ENCODE results near the gene PSMG3. TPM values are rescaled to one million over a fixed set of nuclear protein-coding genes. Genes with fewer than 3 reads are reported as not detected.

The PSMG3 gene
- total and polyA plus RNA-seq, 2 of the 8 experiments (the other 6 are each of a cell fraction or from before 2014, with no cell fraction given): 30.2 to 62.0 TPM

DNA sequence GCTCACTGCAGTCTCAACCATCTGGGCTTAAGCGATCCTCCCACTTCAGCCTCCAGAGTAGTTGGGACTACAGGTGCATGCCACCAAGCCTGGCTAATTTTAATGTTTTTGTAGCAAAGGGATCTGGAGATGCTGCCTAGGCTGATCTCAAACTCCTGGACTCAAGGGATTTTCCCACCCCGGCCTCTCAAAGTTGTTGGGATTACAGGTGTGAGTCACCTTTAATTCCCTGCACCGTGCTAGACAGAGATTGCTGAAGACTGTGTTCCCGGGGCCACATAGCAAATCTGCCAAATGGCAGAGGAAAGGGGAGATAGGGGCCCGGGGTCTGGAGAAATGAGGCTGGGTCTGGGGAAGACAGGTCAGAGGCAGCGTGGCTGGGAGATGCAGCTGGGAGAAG, 20.6 kb upstream of the PSMG3 start:
- WGBS, 2 experiments (ENCODE audit: extremely low coverage in 1 of 2, insufficient coverage in 1 of 2, insufficient read length in 1 of 2, insufficient replicate concordance in 2 of 2, low coverage in 1 of 2, low lambda C conversion rate in 2 of 2, missing lambda C conversion rate in 1 of 2): 91% methylated on average over 6 of the region's 6 CpGs; no CpG with 5 or more reads in 1 of the 2 experiments

More for the DNA sequence above, 20.6 kb upstream of the PSMG3 start:
- Histone ChIP-seq H2AFZ (ENCODE audit: low read length) (no peak overlapping the region), H3K9ac (replicated peaks in 1 of 4; ENCODE audit: extremely low read depth in 1 of 4, low read depth in 3 of 4, low read length in 3 of 4) (no peak overlapping the region), H2AK5ac (ENCODE audit: low read depth, low read length) (no peak overlapping the region), H4K8ac (ENCODE audit: extremely low read depth, insufficient read depth, low read length) (peak overlapping the region; percentile 83; the same call in 1 of the 2 replicates), H3K36me3 (ENCODE audit: control insufficient read depth in 2 of 4, insufficient read depth in 4 of 4, low read length in 3 of 4) (no peaks in the 10 kb centered on the region), H4K5ac (ENCODE audit: insufficient read length, low read depth, low read length) (no peak overlapping the region), H3K56ac (replicated peaks; ENCODE audit: insufficient read length, low read depth, low read length) (no peak overlapping the region), H3K4me1 (replicated peaks in 1 of 4; ENCODE audit: control insufficient read depth in 3 of 4, insufficient read depth in 4 of 4, low read length in 3 of 4) (no peaks in the 10 kb centered on the region), H3K4ac (replicated peaks; ENCODE audit: insufficient read length, low read depth, low read length) (no peak overlapping the region), H3K23me2 (ENCODE audit: low read depth, low read length) (peaks cover 15% of the 10 kb centered on the region; the same call in 1 of the 2 replicates), H3K27me3 (replicated peaks in 1 of 4; ENCODE audit: control insufficient read depth in 3 of 4, extremely low read depth in 1 of 4, insufficient read depth in 3 of 4, low read length in 3 of 4) (0 out of 7 replicates have a peak, but pooled peaks cover 0 to 2% (median 0%) of the 10 kb centered on the region in 4 experiments), H3K4me3 (ENCODE audit: extremely low read depth in 1 of 4, insufficient read depth in 2 of 4, low read depth in 3 of 4, low read length in 4 of 4) (no peak overlapping the region), H3K18ac (ENCODE audit: extremely low read depth, low read length) (no peak overlapping the region), H2BK20ac (ENCODE audit: low read length) (no peak overlapping the region), H2BK15ac (ENCODE audit: low read length) (no peak overlapping the region), H3K79me2 (ENCODE audit: control insufficient read depth in 1 of 2, insufficient read depth in 2 of 2, low read length in 2 of 2) (no peaks in the 10 kb centered on the region), H3K14ac (ENCODE audit: insufficient read length) (no peak overlapping the region), H4K20me1 (replicated peaks in 1 of 2; ENCODE audit: control insufficient read depth in 1 of 2, insufficient read depth in 2 of 2, low read length in 2 of 2) (peaks cover 0 to 4% of the 10 kb centered on the region in 2 experiments), H3K9me3 (ENCODE audit: insufficient read depth in 2 of 2, low read depth in 1 of 2, low read length in 1 of 2) (peaks cover 4 to 5% of the 10 kb centered on the region in 2 experiments; a peak in 2 of 4 replicates), H3K27ac (ENCODE audit: low read depth, low read length) (no peak overlapping the region), H2BK12ac (ENCODE audit: low read depth, low read length) (no peak overlapping the region), H4K91ac (replicated peaks; ENCODE audit: insufficient read length, low read length) (no peak overlapping the region), H3K4me2 (ENCODE audit: insufficient read depth in 1 of 2, low read depth in 2 of 2, low read length in 2 of 2) (no peak overlapping the region), H3K23ac (ENCODE audit: insufficient read length) (no peak overlapping the region), H2BK120ac (replicated peaks; ENCODE audit: low read depth, low read length) (no peak overlapping the region), H3K79me1 (ENCODE audit: low read depth, low read length) (no peaks in the 10 kb centered on the region), H2BK5ac (ENCODE audit: low read depth, low read length) (no peak overlapping the region)
- CTCF ChIA-PET (ENCODE audit: partially characterized antibody): interaction anchor here (0.8 to 1.3 kb wide), 5 partner anchors 10 to 73 kb away, joined by 3 to 7 read pairs (median 4); no protein-coding TSS in a partner anchor
- POLR2A ChIA-PET (ENCODE audit: partially characterized antibody): interaction anchor here (0.8 kb wide), 1 partner anchor 14 kb away, joined by 3 read pairs; no protein-coding TSS in a partner anchor
- FAIRE-seq (no peak), DNase-seq (ENCODE audit: low read depth in 1 of 2, low spot score in 2 of 2) (no peak)
- TF ChIP-seq CBX8 (IDR thresholded peaks at IDR 0.05; ENCODE audit: borderline replicate concordance, low read depth, low read length): no peak
- TF ChIP-seq MAFK (IDR thresholded peaks at IDR 0.05; ENCODE audit: low read depth, low read length): no peak
- TF ChIP-seq TAF7 (optimal IDR thresholded peaks at IDR 0.05; ENCODE audit: borderline replicate concordance, low read depth, low read length): no peak
